ENCODE results near the gene DOCK6. TPM values are rescaled to one million over a fixed set of nuclear protein-coding genes. Genes with fewer than 3 reads are reported as not detected.
A peak's percentile ranks its signal among the peaks of the same experiment; 100 is the strongest.

DOCK6 gene
- total and polyA plus RNA-seq, 2 of the 13 experiments (the other 11 are each of a cell fraction or from before 2014, with no cell fraction given) = 5.4 to 38.1 TPM

GRCh38 chr19:11293433-11294389 is 31.4 kb upstream of the DOCK6 start (continued):
- no peak for TF ChIP-seq RELA (CRISPR knock-in tag; IDR thresholded peaks at IDR 0.05)
- no peak for TF ChIP-seq ZNF749 (CRISPR knock-in tag; IDR thresholded peaks at IDR 0.05; ENCODE audit: borderline replicate concordance)
- TF ChIP-seq ZSCAN9 (CRISPR knock-in tag; IDR thresholded peaks at IDR 0.05; ENCODE audit: borderline replicate concordance) = 0 out of 2 replicates have a peak, but pooled peaks have one; percentile 37
- 0 out of 2 replicates have a peak, but pooled peaks have one; percentile 6 for TF ChIP-seq ZNF563 (CRISPR knock-in tag; IDR thresholded peaks at IDR 0.05)
- no peak for TF ChIP-seq SAFB2 (CRISPR knock-in tag; IDR thresholded peaks at IDR 0.05; ENCODE audit: borderline replicate concordance, low read depth)
- TF ChIP-seq ZNF160 (CRISPR knock-in tag; IDR thresholded peaks at IDR 0.05) = no peak
- peak; percentile 53; the same call in 1 of the 2 replicates for TF ChIP-seq ZNF567 (CRISPR knock-in tag; IDR thresholded peaks at IDR 0.05; ENCODE audit: borderline replicate concordance)
- TF ChIP-seq NFATC3 (CRISPR knock-in tag; IDR thresholded peaks at IDR 0.05) = no peak
- no peak for TF ChIP-seq HES4 (CRISPR knock-in tag; IDR thresholded peaks at IDR 0.05; ENCODE audit: borderline replicate concordance)
- TF ChIP-seq ZNF367 (CRISPR knock-in tag; IDR thresholded peaks at IDR 0.05; ENCODE audit: borderline replicate concordance) = no peak
- no peak for TF ChIP-seq RXRB (CRISPR knock-in tag; IDR thresholded peaks at IDR 0.05; ENCODE audit: borderline replicate concordance)
- no peak for TF ChIP-seq NFAT5 (CRISPR knock-in tag; IDR thresholded peaks at IDR 0.05)
- TF ChIP-seq ZBTB49 (CRISPR knock-in tag; IDR thresholded peaks at IDR 0.05; ENCODE audit: borderline replicate concordance) = no peak
- peak; percentile 68 for TF ChIP-seq HOXA3 (CRISPR knock-in tag; IDR thresholded peaks at IDR 0.05)
- peak; percentile 95 for TF ChIP-seq STAG1 (CRISPR knock-in tag; IDR thresholded peaks at IDR 0.05)
- peak; percentile 21; the same call in 1 of the 2 replicates for TF ChIP-seq POGZ (CRISPR knock-in tag; IDR thresholded peaks at IDR 0.05)
- no peak for TF ChIP-seq DZIP1 (CRISPR knock-in tag; IDR thresholded peaks at IDR 0.05)
- TF ChIP-seq HDAC2 (CRISPR knock-in tag; IDR thresholded peaks at IDR 0.05) = peak; percentile 61; the same call in 1 of the 2 replicates
- TF ChIP-seq XBP1 (CRISPR knock-in tag; IDR thresholded peaks at IDR 0.05) = no peak

All from HepG2 (cell line).